ENCODE data around the gene TEKT2.

- TF ChIP-seq POLR2AphosphoS5 (IDR thresholded peaks at IDR 0.05; ENCODE audit: low read depth, low read length) (no peak), TAF1 (IDR thresholded peaks at IDR 0.05; ENCODE audit: borderline replicate concordance, low read depth, low read length) (no peak), POLR2A (IDR thresholded peaks at IDR 0.05; ENCODE audit: low read depth, low read length) (no peak)
Measured at GRCh38 chr1:36070349-36070748, 13.5 kb upstream of the TEKT2 start.

Data from GM12892 (cell line).